PC-9 (cell line): ENCODE measurements around the gene MYLK. TPM values are rescaled to one million over a fixed set of nuclear protein-coding genes. Genes with fewer than 3 reads are reported as not detected.

Experiments used
- BruUV-seq: library from RNA; stranded (reverse); fragments of 400-500 nt; replicated peaks from 2 replicates; lab custom pipeline; 2021; lab: Mats Ljungman, UMichigan
- CTCF ChIA-PET: fragments of 300-600 bp; sonication (Branson Sonifier 250); formaldehyde crosslinking; loops from one replicate; lab custom pipeline; 2022; ENCODE audit warnings: antibody characterized with exemption; lab: Charles Lee
- POLR2A ChIA-PET: fragments of 300-600 bp; sonication (Branson Sonifier 250); formaldehyde crosslinking; loops from one replicate; lab custom pipeline; 2022; ENCODE audit warnings: antibody characterized with exemption; ENCODE audit not compliant: unreplicated experiment; lab: Charles Lee
- DNase-seq, 2 experiments: peaks; one replicate each; pipeline versions ENCODE4 v3.0.0 to v3.0.0-alpha.2; 2015 to 2022; ENCODE audit warnings: mixed read lengths in 1 of 2
- H2AFZ ChIP-seq: fragments of 200-600 bp; sonication (generic); 2 replicates; pipeline ENCODE4 v1.8.1; 2017; ENCODE audit warnings: antibody characterized with exemption
- H3F3A ChIP-seq: fragments of 200-600 bp; sonication (generic); 2 replicates; pipeline ENCODE4 v1.8.1; 2017; ENCODE audit warnings: antibody characterized with exemption, mild to moderate bottlenecking, low read depth; ENCODE audit not compliant: insufficient read depth
- H3K27ac ChIP-seq: fragments of 200-600 bp; sonication (generic); 2 replicates; pipeline ENCODE4 v1.6.1; 2016; ENCODE audit warnings: mixed run types
- H3K27me3 ChIP-seq: fragments of 200-600 bp; sonication (generic); 2 replicates; pipeline ENCODE4 v1.6.1; 2016; ENCODE audit warnings: low read depth, mixed run types; ENCODE audit not compliant: insufficient read depth
- H3K36me3 ChIP-seq: fragments of 200-600 bp; sonication (generic); 2 replicates; pipeline ENCODE4 v1.6.1; 2016; ENCODE audit warnings: low read depth, mixed run types
- H3K4me1 ChIP-seq: fragments of 200-600 bp; sonication (generic); replicated peaks from 2 replicates; pipeline ENCODE4 v1.6.1; 2016; ENCODE audit warnings: mixed run types; ENCODE audit not compliant: insufficient read depth
- H3K4me2 ChIP-seq: fragments of 200-600 bp; sonication (generic); 2 replicates; pipeline ENCODE4 v1.6.1; 2017; ENCODE audit warnings: mixed run types
- H3K4me3 ChIP-seq: fragments of 200-600 bp; sonication (generic); 2 replicates; pipeline ENCODE4 v1.6.1; 2016; ENCODE audit warnings: mixed run types
- H3K79me2 ChIP-seq: fragments of 200-600 bp; sonication (generic); 2 replicates; pipeline ENCODE4 v1.6.1; 2017; ENCODE audit warnings: low read depth, mixed run types
- H3K9me2 ChIP-seq: fragments of 200-600 bp; sonication (generic); 2 replicates; pipeline ENCODE4 v1.8.1; 2017; ENCODE audit warnings: mild to moderate bottlenecking; ENCODE audit not compliant: insufficient read depth
- H3K9me3 ChIP-seq: fragments of 200-600 bp; sonication (generic); 2 replicates; pipeline ENCODE4 v1.8.1; 2016; ENCODE audit warnings: low read depth; ENCODE audit not compliant: insufficient read depth
- H4K20me1 ChIP-seq: fragments of 200-600 bp; sonication (generic); 2 replicates; pipeline ENCODE4 v1.8.1; 2017; ENCODE audit not compliant: insufficient read depth
- CTCF ChIP-seq: fragments of 200-600 bp; sonication (generic); conservative IDR thresholded peaks from 2 replicates; pipeline ENCODE4 v1.6.1; 2017; ENCODE audit warnings: mixed run types, antibody characterized with exemption, mild to moderate bottlenecking, moderate library complexity
- EZH2 ChIP-seq: fragments of 200-600 bp; sonication (generic); IDR thresholded peaks from 2 replicates; pipeline ENCODE4 v1.8.0; 2017; ENCODE audit warnings: antibody characterized with exemption, low read depth
- intact Hi-C: fragments of 100-400 bp; cut with micrococcal nuclease; formaldehyde crosslinking; loops from one replicate; pipeline ENCODE4 v1.10.0; 2022; ENCODE audit not compliant: unreplicated experiment
- total RNA-seq: library from RNA; stranded (reverse); gene quantifications from 2 replicates; pipeline ENCODE4 v1.2.3, GENCODE V29; 2021

MYLK gene
- total RNA-seq, 1 experiment from 2014 or later: 0.72 TPM

GRCh38 chr3:123568034-123568433 lies 316.1 kb downstream of the MYLK start:
- Histone ChIP-seq H3K4me2 (no peak overlapping the region), H3K27me3 (no peaks in the 10 kb centered on the region), H4K20me1 (peaks cover 11% of the 10 kb centered on the region), H3K79me2 (peaks cover 19% of the 10 kb centered on the region), H3K27ac (no peak overlapping the region), H3K36me3 (peaks cover 15% of the 10 kb centered on the region), H3F3A (no peaks in the 10 kb centered on the region; the same call in 1 of the 2 replicates), H3K4me1 (no peaks in the 10 kb centered on the region), H3K9me2 (peaks cover 4% of the 10 kb centered on the region; the same call in 1 of the 2 replicates), H2AFZ (no peak overlapping the region), H3K9me3 (no peaks in the 10 kb centered on the region), H3K4me3 (no peak overlapping the region)
- BruUV-seq: no TSS peak
- intact Hi-C loops: loop anchor here (5.0 kb wide), 1 partner anchor 149 kb away; no protein-coding TSS in a partner anchor
- no peak for DNase-seq
- POLR2A ChIA-PET: no interaction called here
- CTCF ChIA-PET: no interaction called here
- no peak for TF ChIP-seq CTCF

GRCh38 chr3:123564056-123564455 lies 320.1 kb downstream of the MYLK start:
- Histone ChIP-seq H3K79me2 (peaks cover 9% of the 10 kb centered on the region), H3K4me3 (no peak overlapping the region), H3F3A (peaks cover 17% of the 10 kb centered on the region), H3K36me3 (peaks cover 7% of the 10 kb centered on the region; the same call in 1 of the 2 replicates), H3K27ac (no peak overlapping the region), H3K9me3 (no peaks in the 10 kb centered on the region), H4K20me1 (peaks cover 9% of the 10 kb centered on the region; the same call in 1 of the 2 replicates), H2AFZ (no peak overlapping the region), H3K4me2 (no peak overlapping the region), H3K9me2 (peaks cover 4% of the 10 kb centered on the region; the same call in 1 of the 2 replicates), H3K27me3 (no peaks in the 10 kb centered on the region), H3K4me1 (no peaks in the 10 kb centered on the region)
- no TSS peak for BruUV-seq
- ChIA-PET POLR2A (interaction anchor here (0.5 kb wide), 1 partner anchor 23 kb away, joined by 3 read pairs; no protein-coding TSS in a partner anchor), CTCF (no interaction called here)
- intact Hi-C loops: no loop called here
- no peak for DNase-seq
- TF ChIP-seq EZH2: no peak

- H3K4me2 ChIP-seq: no peak overlapping the region
- CTCF ChIA-PET: no interaction called here
These were observed 321.6 kb downstream of the MYLK start for GRCh38 chr3:123562547-123562946.

More at GRCh38 chr3:123562547-123562946, 321.6 kb downstream of the MYLK start:
- BruUV-seq: no TSS peak
- intact Hi-C loops: no loop called here
- no peak overlapping the region for H3K4me3 ChIP-seq
- peaks cover 6% of the 10 kb centered on the region; the same call in 1 of the 2 replicates for H3K36me3 ChIP-seq
- peaks cover 3% of the 10 kb centered on the region; the same call in 1 of the 2 replicates for H3K9me2 ChIP-seq
- no peak for DNase-seq
- peaks cover 13% of the 10 kb centered on the region for H3K79me2 ChIP-seq
- no peak overlapping the region for H2AFZ ChIP-seq
- H3K27ac ChIP-seq: no peak overlapping the region
- peaks cover 16% of the 10 kb centered on the region for H4K20me1 ChIP-seq
- TF ChIP-seq EZH2: no peak
- TF ChIP-seq CTCF: no peak
- H3K4me1 ChIP-seq: no peaks in the 10 kb centered on the region
- no peaks in the 10 kb centered on the region for H3K9me3 ChIP-seq
- H3K27me3 ChIP-seq: no peaks in the 10 kb centered on the region
- POLR2A ChIA-PET: interaction anchor here (0.6 kb wide), 1 partner anchor 142 kb away, joined by 5 read pairs; no protein-coding TSS in a partner anchor
- peaks cover 17% of the 10 kb centered on the region for H3F3A ChIP-seq
